Upper lobe of left lung (tissue), 6 donors: ENCODE measurements around the gene DGKQ. TPM values are rescaled to one million over a fixed set of nuclear protein-coding genes. Genes with fewer than 3 reads are reported as not detected.

ENCODE experiments used
- ATAC-seq, 2 donors: fragments of 200-7000 bp; cut with Tn5 transposase; one replicate each; pipeline ENCODE4 v1.9.1; 2022; ENCODE audit warnings: mild to moderate bottlenecking in 2 of 2, moderate library complexity in 2 of 2; ENCODE audit not compliant: low FRiP score in 2 of 2
- DNase-seq, 2 donors: peaks; one replicate each; pipeline ENCODE4 v3.0.0-alpha.2; 2019 to 2020
- H3K27ac ChIP-seq, 4 donors: fragments of 200-600 bp; sonication (generic); one replicate each; pipeline ENCODE4 v1.5.1; 2016 to 2019
- H3K27me3 ChIP-seq, 4 donors: fragments of 200-600 bp; sonication (generic); one replicate each; pipeline ENCODE4 v1.5.1; 2017 to 2019
- H3K36me3 ChIP-seq, 4 donors: fragments of 200-600 bp; sonication (generic); one replicate each; pipeline ENCODE4 v1.5.1; 2016 to 2019
- H3K4me1 ChIP-seq, 4 donors: fragments of 200-600 bp; sonication (generic); one replicate each; pipeline ENCODE4 v1.5.1; 2018 to 2019
- H3K4me3 ChIP-seq, 4 donors: fragments of 200-600 bp; sonication (generic); one replicate each; pipeline ENCODE4 v1.5.1; 2017 to 2019; ENCODE audit warnings: mild to moderate bottlenecking in 2 of 4, moderate library complexity in 1 of 4
- H3K9me3 ChIP-seq, 4 donors: fragments of 200-600 bp; sonication (generic); one replicate each; pipeline ENCODE4 v1.5.1; 2018 to 2019
- EP300 ChIP-seq, 4 donors: sonication (generic); formaldehyde crosslinking; IDR thresholded peaks; one replicate each; pipeline ENCODE4 v1.5.1; 2017; ENCODE audit warnings: antibody characterized with exemption in 4 of 4, control low read depth in 2 of 4
- POLR2A ChIP-seq, 4 donors: fragments of 450-650 bp; IDR thresholded peaks; one replicate each; pipeline ENCODE4 v1.5.1; 2016 to 2017; ENCODE audit warnings: antibody characterized with exemption in 4 of 4, mild to moderate bottlenecking in 2 of 4
- POLR2AphosphoS5 ChIP-seq, 2 donors: sonication (generic); formaldehyde crosslinking; IDR thresholded peaks; one replicate each; pipeline ENCODE4 v1.5.1; 2017; ENCODE audit warnings: antibody characterized with exemption in 2 of 2
- whole genome bisulfite sequencing, 2 donors: methylation state at CpG; one replicate each; pipeline ENCODE4 v1.1.5; 2017 to 2018; 5-methylcytosine and 5-hydroxymethylcytosine counted together
- total RNA-seq, 6 donors: library from RNA; depleted of rRNA in 4 of 6; stranded (reverse); fragments of >200 nt in 4 of 6; gene quantifications; one replicate each; pipeline versions ENCODE4 v1.1.0 to v1.2.1, GENCODE V29; 2016 to 2021
- TF ChIP-seq, protein P1 (sequence below), 6 experiments: fragments of 450-650 bp in 4 of 6; fragments of 200-600 bp in 2 of 6; sonication (generic) in 2 of 6; IDR thresholded peaks; one replicate each; pipeline ENCODE4 v1.5.1; 2016 to 2019; ENCODE audit warnings: antibody characterized with exemption in 6 of 6
- donor health status: DM: no; HTN: no; CAD: no; lungs with moderate emphysema.
- donor health status: DM: no; HTN: yes; CAD: no; lungs with severe emphysema.

Gene DGKQ
- total RNA-seq, 6 donors from 2014 or later: 10.7 to 36.7 (median 17.5) TPM

DNA sequence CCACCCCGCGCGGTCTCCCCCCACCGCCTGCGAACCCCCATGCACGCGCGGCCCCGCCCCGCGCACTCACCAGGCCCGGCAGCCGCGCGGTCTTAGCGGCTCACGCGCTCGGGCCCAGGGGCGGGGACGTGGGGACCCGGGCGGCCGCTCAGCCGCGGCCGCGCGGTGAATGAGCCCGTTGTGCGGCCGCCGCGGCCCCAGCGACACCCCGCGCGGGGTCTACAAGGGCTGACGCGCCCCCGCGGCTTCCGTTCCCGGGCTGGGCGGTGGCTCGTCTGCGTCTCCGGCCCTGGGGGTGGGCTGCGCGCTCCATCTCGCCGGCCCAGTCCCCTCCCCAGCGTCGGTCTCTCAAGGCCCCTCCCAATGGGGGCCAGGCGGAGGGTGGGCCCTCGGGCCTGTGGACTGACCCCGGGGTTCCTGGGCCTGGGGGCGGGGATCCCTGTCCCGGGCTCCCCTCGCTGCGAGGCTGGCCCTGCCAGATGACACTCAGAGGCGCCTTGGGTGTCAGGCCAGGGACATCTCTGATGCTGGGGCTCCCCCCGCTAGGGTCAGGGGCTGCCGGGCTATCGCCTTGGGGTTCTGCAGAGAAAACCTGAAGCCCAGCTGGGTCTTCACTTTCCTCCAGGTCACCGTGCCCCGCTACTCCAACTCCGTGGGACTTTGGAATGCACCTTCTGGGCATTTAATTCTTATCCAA, 24.2 kb upstream of the DGKQ start:
- DNase-seq (peak in 1 of 2 donors; percentile 88), ATAC-seq (peak in 1 of 2 donors; percentile 38)
- peaks cover 21 to 40% (median 28%) of the 10 kb centered on the region in 4 donors for H3K4me1 ChIP-seq
- no peaks in the 10 kb centered on the region for H3K9me3 ChIP-seq
- H3K36me3 ChIP-seq: no peaks in the 10 kb centered on the region
- H3K4me3 ChIP-seq: peak overlapping the region in 3 of 4 donors; percentile 24 to 47 (median 43)
- TF ChIP-seq POLR2A (IDR thresholded peaks at IDR 0.05) (no peak), POLR2AphosphoS5 (IDR thresholded peaks at IDR 0.05) (no peak), EP300 (IDR thresholded peaks at IDR 0.05) (no peak)
- TF ChIP-seq, protein P1, sequence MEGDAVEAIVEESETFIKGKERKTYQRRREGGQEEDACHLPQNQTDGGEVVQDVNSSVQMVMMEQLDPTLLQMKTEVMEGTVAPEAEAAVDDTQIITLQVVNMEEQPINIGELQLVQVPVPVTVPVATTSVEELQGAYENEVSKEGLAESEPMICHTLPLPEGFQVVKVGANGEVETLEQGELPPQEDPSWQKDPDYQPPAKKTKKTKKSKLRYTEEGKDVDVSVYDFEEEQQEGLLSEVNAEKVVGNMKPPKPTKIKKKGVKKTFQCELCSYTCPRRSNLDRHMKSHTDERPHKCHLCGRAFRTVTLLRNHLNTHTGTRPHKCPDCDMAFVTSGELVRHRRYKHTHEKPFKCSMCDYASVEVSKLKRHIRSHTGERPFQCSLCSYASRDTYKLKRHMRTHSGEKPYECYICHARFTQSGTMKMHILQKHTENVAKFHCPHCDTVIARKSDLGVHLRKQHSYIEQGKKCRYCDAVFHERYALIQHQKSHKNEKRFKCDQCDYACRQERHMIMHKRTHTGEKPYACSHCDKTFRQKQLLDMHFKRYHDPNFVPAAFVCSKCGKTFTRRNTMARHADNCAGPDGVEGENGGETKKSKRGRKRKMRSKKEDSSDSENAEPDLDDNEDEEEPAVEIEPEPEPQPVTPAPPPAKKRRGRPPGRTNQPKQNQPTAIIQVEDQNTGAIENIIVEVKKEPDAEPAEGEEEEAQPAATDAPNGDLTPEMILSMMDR (IDR thresholded peaks at IDR 0.05): no peak
- no peak overlapping the region for H3K27ac ChIP-seq
- 22% methylated on average over 8 of the region's 68 CpGs; no CpG with 5 or more reads in 1 of the 2 donors for WGBS, 2 donors
- H3K27me3 ChIP-seq: peaks cover 4 to 36% (median 26%) of the 10 kb centered on the region in 4 donors

DNA sequence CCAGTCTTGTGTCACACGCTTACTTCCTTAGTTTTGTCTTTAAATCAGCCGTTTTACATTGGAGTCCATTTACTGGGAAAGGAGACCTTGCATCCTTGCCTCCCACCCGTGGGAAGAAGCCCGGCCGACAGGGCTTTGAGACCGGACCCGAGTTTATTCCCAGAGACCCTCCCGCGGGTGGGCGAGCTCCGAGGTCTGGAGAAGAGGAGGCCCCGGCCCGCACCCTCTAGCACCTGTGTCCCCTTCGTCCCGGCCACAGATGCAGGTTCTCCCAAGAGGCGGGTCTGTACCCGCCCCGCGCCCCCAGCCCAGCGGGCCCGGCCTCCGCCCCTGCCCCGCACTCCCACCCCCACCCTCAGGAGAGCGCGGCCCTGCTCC, 23.6 kb upstream of the DGKQ start:
- H3K36me3 ChIP-seq: no peaks in the 10 kb centered on the region
- WGBS, 2 donors: 15 to 18% methylated on average over 3 to 18 of the region's 25 CpGs
- no peak for ATAC-seq
- H3K4me3 ChIP-seq: peak overlapping the region in 3 of 4 donors; percentile 24 to 47 (median 43)
- H3K9me3 ChIP-seq: no peaks in the 10 kb centered on the region
- H3K4me1 ChIP-seq: peaks cover 16 to 34% (median 25%) of the 10 kb centered on the region in 4 donors
- TF ChIP-seq, protein P1 (IDR thresholded peaks at IDR 0.05): no peak
- TF ChIP-seq POLR2AphosphoS5 (IDR thresholded peaks at IDR 0.05) (no peak), EP300 (IDR thresholded peaks at IDR 0.05) (no peak), POLR2A (IDR thresholded peaks at IDR 0.05) (no peak)
- no peak for DNase-seq
- H3K27me3 ChIP-seq: peaks cover under 1 to 31% (median 22%) of the 10 kb centered on the region in 4 donors
- no peak overlapping the region for H3K27ac ChIP-seq

DNA sequence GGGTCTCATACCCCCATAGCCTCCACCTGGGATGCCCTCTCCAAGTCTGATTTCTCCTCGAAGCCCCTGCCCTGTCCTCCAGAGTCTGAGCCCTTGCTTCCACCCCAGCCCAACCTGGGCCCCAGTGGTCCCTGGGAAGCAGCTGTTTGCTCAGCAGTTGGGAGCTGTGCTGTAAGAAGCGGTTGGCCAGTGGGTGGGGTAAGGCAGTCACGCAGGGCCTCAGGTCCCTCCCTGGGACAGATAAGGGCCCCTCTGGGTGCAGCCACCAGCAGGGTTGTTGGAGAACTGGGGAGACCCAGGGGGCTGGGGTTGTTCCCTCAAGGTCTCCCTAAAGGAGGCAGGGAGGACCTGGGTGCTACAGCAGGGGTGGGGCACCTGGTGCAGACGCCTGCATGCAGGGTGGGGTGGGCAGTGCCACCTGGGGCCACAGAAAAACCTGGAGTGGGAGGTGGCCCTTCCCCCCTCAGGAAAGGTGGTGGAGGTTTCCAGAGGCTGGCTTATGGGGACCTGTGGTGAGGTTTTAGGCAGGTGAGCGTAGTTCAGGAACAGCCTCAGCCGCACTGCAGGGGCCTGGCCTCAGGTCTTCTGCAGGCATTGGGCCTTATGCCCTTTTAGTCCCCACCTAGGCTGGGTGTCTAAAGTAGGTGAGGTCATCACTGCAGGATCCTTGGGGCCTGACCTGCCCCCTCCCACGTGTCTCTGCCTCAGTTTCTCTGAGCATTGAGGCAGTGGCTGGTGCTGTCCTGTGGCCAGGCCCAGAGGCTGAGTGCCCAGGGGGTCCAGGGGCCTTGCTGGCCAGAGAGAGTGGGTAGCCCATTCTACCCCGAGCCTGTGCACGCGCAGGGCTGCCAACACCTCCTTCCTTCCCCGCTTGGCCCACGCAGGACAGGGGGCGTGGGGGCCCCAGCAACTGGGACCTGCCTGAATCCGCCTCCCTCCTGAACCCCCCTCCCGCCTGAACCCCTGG, 22.9 kb upstream of the DGKQ start:
- Histone ChIP-seq H3K27me3 (peaks cover 0 to 25% (median 16%) of the 10 kb centered on the region in 4 donors), H3K4me3 (no peak overlapping the region), H3K36me3 (no peaks in the 10 kb centered on the region), H3K9me3 (no peaks in the 10 kb centered on the region), H3K27ac (no peak overlapping the region), H3K4me1 (peaks cover 13 to 28% (median 22%) of the 10 kb centered on the region in 4 donors)
- WGBS, 2 donors: 60 to 82% methylated on average over 11 to 15 of the region's 15 CpGs
- DNase-seq (peak in 1 of 2 donors; percentile 70), ATAC-seq (no peak)
- TF ChIP-seq, protein P1 (IDR thresholded peaks at IDR 0.05): no peak
- TF ChIP-seq EP300 (IDR thresholded peaks at IDR 0.05) (no peak), POLR2A (IDR thresholded peaks at IDR 0.05) (no peak), POLR2AphosphoS5 (IDR thresholded peaks at IDR 0.05) (no peak)

GRCh38 chr4:995311-996026, 22.1 kb upstream of the DGKQ start:
- peak in 1 of 2 donors; percentile 62 for DNase-seq
- ATAC-seq: no peak
- H3K4me3 ChIP-seq: no peak overlapping the region
- H3K9me3 ChIP-seq: no peaks in the 10 kb centered on the region
- no peak overlapping the region for H3K27ac ChIP-seq
- H3K36me3 ChIP-seq: peaks cover 0 to 6% (median 2%) of the 10 kb centered on the region in 4 donors
- peaks cover 13 to 27% (median 22%) of the 10 kb centered on the region in 4 donors for H3K4me1 ChIP-seq
- peaks cover 0 to 25% (median 9%) of the 10 kb centered on the region in 4 donors for H3K27me3 ChIP-seq
- WGBS, 2 donors: 87 to 93% methylated on average over 19 to 22 of the region's 23 CpGs
- TF ChIP-seq POLR2AphosphoS5 (IDR thresholded peaks at IDR 0.05) (no peak), EP300 (IDR thresholded peaks at IDR 0.05) (no peak), POLR2A (IDR thresholded peaks at IDR 0.05) (no peak)
- TF ChIP-seq, protein P1 (IDR thresholded peaks at IDR 0.05): no peak
